HepG2 (cell line): Measurements from ENCODE around the gene ATP8A1. TPM values are rescaled to one million over a fixed set of nuclear protein-coding genes. Genes with fewer than 3 reads are reported as not detected.

Experiments used
- ATAC-seq: fragments of 200-7000 bp; cut with Tn5 transposase; 3 replicates; pipeline ENCODE4 v1.9.1; 2020; ENCODE audit warnings: mild to moderate bottlenecking, moderate library complexity
- BruUV-seq: library from RNA; stranded (reverse); fragments of 400-500 nt; replicated peaks from 2 replicates; lab custom pipeline; 2021; lab: Mats Ljungman, UMichigan
- CTCF ChIA-PET: fragments of 300-600 bp; formaldehyde crosslinking; extraction: SDS; loops from one replicate; lab custom pipeline; 2021; ENCODE audit warnings: low total read pairs, inconsistent platforms, low intra/inter-chr PET ratio; lab: Yijun Ruan, JAX
- POLR2A ChIA-PET: fragments of 350-600 bp; sonication (Branson Sonifier 250); formaldehyde crosslinking; loops from one replicate; lab custom pipeline; 2020; ENCODE audit warnings: antibody characterized with exemption, inconsistent platforms; lab: Yijun Ruan, JAX
- DNase-seq: peaks from one replicate; pipeline ENCODE4 v3.0.0-alpha.2; 2015; ENCODE audit warnings: low spot score
- FAIRE-seq: peaks from 3 replicates; lab custom pipeline; 2011; peaks lifted over from hg19 to GRCh38; lab: Jason Lieb, UNC
- H2AFZ ChIP-seq: one replicate; pipeline ENCODE4 v1.6.1; 2011; ENCODE audit warnings: low read length, inconsistent platforms
- H3K27ac ChIP-seq: fragments of 300-600 bp; 3 replicates; pipeline ENCODE4 v1.8.0; 2011; ENCODE audit warnings: mixed run types, mild to moderate bottlenecking, mixed read lengths, low read length, inconsistent platforms; ENCODE audit not compliant: insufficient read depth; ENCODE audit errors: extremely low read length
- H3K27me3 ChIP-seq, 2 experiments: fragments of 200-600 bp in 1 of 2; 2 replicates in 1 of 2; 3 replicates in 1 of 2; pipeline versions ENCODE4 v1.6.0 to v1.8.0; 2011; ENCODE audit warnings: low read length in 2 of 2, mild to moderate bottlenecking in 2 of 2, moderate library complexity in 2 of 2, inconsistent platforms in 1 of 2; ENCODE audit not compliant: insufficient read depth in 2 of 2, control insufficient read depth in 1 of 2
- H3K36me3 ChIP-seq, 2 experiments: fragments of 200-600 bp in 1 of 2; replicated peaks in 1 of 2; 2 replicates in 1 of 2; 3 replicates in 1 of 2; pipeline versions ENCODE4 v1.5.1 to v1.8.0; 2011; ENCODE audit warnings: low read length in 2 of 2, inconsistent platforms in 1 of 2; ENCODE audit not compliant: insufficient read depth in 2 of 2, control insufficient read depth in 1 of 2
- H3K4me1 ChIP-seq: 2 replicates; pipeline ENCODE4 v1.5.1; 2012; ENCODE audit warnings: low read length, inconsistent platforms; ENCODE audit not compliant: insufficient read depth
- H3K4me2 ChIP-seq: 2 replicates; pipeline ENCODE4 v1.6.0; 2011; ENCODE audit warnings: low read depth, low read length, inconsistent platforms
- H3K4me3 ChIP-seq, 3 experiments: fragments of 200-600 bp in 1 of 3; sonication (generic), shearing (Covaris generic) in 1 of 3; replicated peaks in 1 of 3; 2 replicates each; pipeline ENCODE4 v1.5.1; 2011 to 2016; ENCODE audit warnings: low read length in 3 of 3, inconsistent platforms in 2 of 3, low read depth in 2 of 3, mild to moderate bottlenecking in 2 of 3, control low read depth in 1 of 3, mixed read lengths in 1 of 3; ENCODE audit not compliant: insufficient read depth in 1 of 3
- H3K79me2 ChIP-seq: one replicate; pipeline ENCODE4 v1.6.1; 2011; ENCODE audit warnings: low read length, inconsistent platforms; ENCODE audit not compliant: insufficient read depth
- H3K9ac ChIP-seq: 2 replicates; pipeline ENCODE4 v1.6.0; 2011; ENCODE audit warnings: mild to moderate bottlenecking, low read depth, low read length, inconsistent platforms; ENCODE audit not compliant: insufficient read depth
- H3K9me3 ChIP-seq: 2 replicates; pipeline ENCODE4 v1.5.1; 2012; ENCODE audit warnings: mild to moderate bottlenecking, low read length
- H4K20me1 ChIP-seq: 2 replicates; pipeline ENCODE4 v1.6.0; 2011; ENCODE audit warnings: inconsistent platforms, mild to moderate bottlenecking, low read length, moderate library complexity; ENCODE audit not compliant: insufficient read depth
- CCDC6 ChIP-seq: sonication (generic); formaldehyde crosslinking; IDR thresholded peaks from 2 replicates; pipeline ENCODE4 v1.8.1; 2022; ENCODE audit warnings: mild to moderate bottlenecking, missing genetic modification reagents, moderate library complexity
- DMAP1 ChIP-seq: IDR thresholded peaks from 2 replicates; pipeline ENCODE4 v1.6.1; 2016
- ELF4 ChIP-seq: sonication (generic); formaldehyde crosslinking; IDR thresholded peaks from 2 replicates; pipeline ENCODE4 v1.5.0; 2020; ENCODE audit warnings: missing genetic modification reagents, mild to moderate bottlenecking, moderate library complexity, borderline replicate concordance
- ERF ChIP-seq: IDR thresholded peaks from 2 replicates; pipeline ENCODE4 v1.6.1; 2018; ENCODE audit warnings: missing biosample characterization, missing genetic modification reagents
- FOXA1 ChIP-seq, 2 experiments: fragments of 450-650 bp in 1 of 2; sonication (generic) in 1 of 2; formaldehyde crosslinking in 1 of 2; IDR thresholded peaks; 2 replicates each; pipeline versions ENCODE4 v1.4.0 to v1.6.1; 2016 to 2020; ENCODE audit warnings: missing genetic modification reagents in 1 of 2
- IKZF4 ChIP-seq: sonication (generic); formaldehyde crosslinking; IDR thresholded peaks from 2 replicates; pipeline ENCODE4 v1.5.1; 2020; ENCODE audit warnings: borderline replicate concordance, mild to moderate bottlenecking, low read depth, missing genetic modification reagents; ENCODE audit errors: not compliant biosample characterization
- LCORL ChIP-seq, 2 experiments: fragments of 450-650 bp in 1 of 2; sonication (generic) in 1 of 2; formaldehyde crosslinking in 1 of 2; IDR thresholded peaks; 2 replicates each; pipeline versions ENCODE4 v1.5.0 to v1.6.1; 2017 to 2020; ENCODE audit warnings: antibody characterized with exemption in 1 of 2, missing genetic modification reagents in 1 of 2
- MBD4 ChIP-seq: IDR thresholded peaks from 2 replicates; pipeline ENCODE4 v1.6.1; 2012; ENCODE audit warnings: low read length, inconsistent platforms, borderline replicate concordance
- NCOA2 ChIP-seq: sonication (generic); formaldehyde crosslinking; IDR thresholded peaks from 2 replicates; pipeline ENCODE4 v1.8.0; 2022; ENCODE audit warnings: inconsistent platforms
- REL ChIP-seq: sonication (generic); formaldehyde crosslinking; conservative IDR thresholded peaks from 2 replicates; pipeline ENCODE4 v1.8.0; 2022; ENCODE audit warnings: mild to moderate bottlenecking, missing genetic modification reagents, moderate library complexity
- TEAD2 ChIP-seq: sonication (generic); formaldehyde crosslinking; IDR thresholded peaks from 2 replicates; pipeline ENCODE4 v1.9.0; 2021; ENCODE audit warnings: missing genetic modification reagents
- U2AF1 ChIP-seq: fragments of 200-400 bp; formaldehyde crosslinking; optimal IDR thresholded peaks from 2 replicates; pipeline ENCODE3; 2017; ENCODE audit warnings: mild to moderate bottlenecking, low read depth, low read length
- ZMYM3 ChIP-seq: sonication (generic); formaldehyde crosslinking; IDR thresholded peaks from 2 replicates; pipeline ENCODE4 v1.5.1; 2020; ENCODE audit warnings: mild to moderate bottlenecking, missing genetic modification reagents
- ZNF354B ChIP-seq: sonication (generic); formaldehyde crosslinking; IDR thresholded peaks from 2 replicates; pipeline ENCODE4 v1.8.0; 2022; ENCODE audit warnings: mild to moderate bottlenecking, missing genetic modification reagents
- ZNF850 ChIP-seq: sonication (generic); formaldehyde crosslinking; conservative IDR thresholded peaks from 2 replicates; pipeline ENCODE4 v1.9.0; 2021; ENCODE audit warnings: mild to moderate bottlenecking, missing genetic modification reagents
- in situ Hi-C: cut with HindIII; loops from 2 replicates; pipeline ENCODE4 v1.10.0; 2017; ENCODE audit warnings: low pct_unique_long_range_greater_than_20kb; ENCODE audit not compliant: extremely low pct_ligation_motif_present
- intact Hi-C: fragments of 100-400 bp; cut with micrococcal nuclease; formaldehyde crosslinking; loops from one replicate; pipeline ENCODE4 v1.10.0; 2022; ENCODE audit not compliant: unreplicated experiment
- polyA plus RNA-seq, 8 experiments: library from polyadenylated mRNA; depleted of rRNA in 3 of 8; stranded (reverse) in 7 of 8; unstranded in 1 of 8; fragments of >200 nt; fragmentation: Illumina TruSeq in 4 of 8; extraction: Trizol in 4 of 8; gene quantifications; 2 replicates each; pipeline versions ENCODE4 v1.2.1 to v1.2.3, GENCODE V29; 2011 to 2016; ENCODE audit warnings: low read depth in 4 of 8, missing spikeins in 1 of 8, mixed read lengths in 1 of 8; ENCODE audit not compliant: insufficient read depth in 1 of 8
- total RNA-seq, 5 experiments: library from RNA; depleted of rRNA; stranded (reverse); fragments of >200 nt; fragmentation: Illumina TruSeq; extraction: Trizol; gene quantifications; 2 replicates each; pipeline ENCODE4 v1.2.3, GENCODE V29; 2016; ENCODE audit warnings: low read depth in 1 of 5
- TF ChIP-seq, protein P1 (sequence below): sonication (generic); formaldehyde crosslinking; IDR thresholded peaks from 2 replicates; pipeline ENCODE4 v1.4.0; 2020; ENCODE audit warnings: missing genetic modification reagents
- TF ChIP-seq, protein P2 (sequence below): fragments of 450-650 bp; IDR thresholded peaks from 2 replicates; pipeline ENCODE4 v1.6.1; 2017

The ATP8A1 gene
- total and polyA plus RNA-seq, 2 of the 13 experiments (the other 11 are each of a cell fraction or from before 2014, with no cell fraction given) = 1.7 to 6.2 TPM

DNA sequence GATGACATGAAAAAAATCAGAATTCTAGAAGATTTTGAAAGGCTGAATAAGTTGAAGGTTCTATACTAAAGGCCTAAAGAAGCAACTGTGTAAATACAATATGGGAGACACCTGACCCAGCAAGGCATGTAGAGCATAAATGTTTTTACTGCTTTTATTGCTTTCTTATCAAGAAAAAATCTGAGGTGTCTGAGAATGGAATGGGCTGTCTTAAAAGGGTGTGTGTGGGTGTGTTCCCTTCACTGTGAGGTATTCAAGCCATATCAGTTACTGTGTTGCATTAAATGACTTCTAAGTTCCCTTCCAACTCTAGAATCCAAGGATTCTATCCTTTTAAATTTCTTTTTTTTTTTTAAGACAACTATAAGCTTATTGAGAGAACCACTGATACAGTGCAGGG is 15.7 kb downstream of the ATP8A1 start:
- no TSS peak for BruUV-seq
- Histone ChIP-seq H3K9ac (no peak overlapping the region), H2AFZ (no peak overlapping the region), H3K9me3 (no peaks in the 10 kb centered on the region), H3K36me3 (no peaks in the 10 kb centered on the region), H3K27me3 (no peaks in the 10 kb centered on the region), H3K4me3 (no peak overlapping the region), H3K27ac (no peak overlapping the region), H3K4me1 (0 out of 2 replicates have a peak, but pooled peaks cover 8% of the 10 kb centered on the region), H4K20me1 (no peaks in the 10 kb centered on the region), H3K4me2 (no peak overlapping the region), H3K79me2 (no peaks in the 10 kb centered on the region)
- ChIA-PET POLR2A (no interaction called here), CTCF (no interaction called here)
- ATAC-seq = no peak
- FAIRE-seq = no peak
- TF ChIP-seq REL (CRISPR knock-in tag) (no peak), ZMYM3 (CRISPR knock-in tag) (no peak), TEAD2 (CRISPR knock-in tag) (no peak), ZNF850 (no peak), DMAP1 (CRISPR knock-in tag) (no peak), U2AF1 (no peak), ELF4 (CRISPR knock-in tag) (no peak), ZNF354B (CRISPR knock-in tag) (no peak), ERF (no peak), MBD4 (no peak), NCOA2 (CRISPR knock-in tag) (no peak), CCDC6 (CRISPR knock-in tag) (no peak), LCORL (IDR thresholded peaks at IDR 0.05) (no peak), LCORL (CRISPR knock-in tag; IDR thresholded peaks at IDR 0.05) (no peak), IKZF4 (CRISPR knock-in tag) (no peak), FOXA1 (IDR thresholded peaks at IDR 0.05) (no peak), FOXA1 (CRISPR knock-in tag; IDR thresholded peaks at IDR 0.05) (no peak)
- TF ChIP-seq, protein P1, sequence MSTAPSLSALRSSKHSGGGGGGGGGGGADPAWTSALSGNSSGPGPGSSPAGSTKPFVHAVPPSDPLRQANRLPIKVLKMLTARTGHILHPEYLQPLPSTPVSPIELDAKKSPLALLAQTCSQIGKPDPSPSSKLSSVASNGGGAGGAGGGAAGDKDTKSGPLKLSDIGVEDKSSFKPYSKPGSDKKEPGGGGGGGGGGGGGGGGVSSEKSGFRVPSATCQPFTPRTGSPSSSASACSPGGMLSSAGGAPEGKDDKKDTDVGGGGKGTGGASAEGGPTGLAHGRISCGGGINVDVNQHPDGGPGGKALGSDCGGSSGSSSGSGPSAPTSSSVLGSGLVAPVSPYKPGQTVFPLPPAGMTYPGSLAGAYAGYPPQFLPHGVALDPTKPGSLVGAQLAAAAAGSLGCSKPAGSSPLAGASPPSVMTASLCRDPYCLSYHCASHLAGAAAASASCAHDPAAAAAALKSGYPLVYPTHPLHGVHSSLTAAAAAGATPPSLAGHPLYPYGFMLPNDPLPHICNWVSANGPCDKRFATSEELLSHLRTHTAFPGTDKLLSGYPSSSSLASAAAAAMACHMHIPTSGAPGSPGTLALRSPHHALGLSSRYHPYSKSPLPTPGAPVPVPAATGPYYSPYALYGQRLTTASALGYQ (CRISPR knock-in tag) = no peak
- TF ChIP-seq, protein P2, sequence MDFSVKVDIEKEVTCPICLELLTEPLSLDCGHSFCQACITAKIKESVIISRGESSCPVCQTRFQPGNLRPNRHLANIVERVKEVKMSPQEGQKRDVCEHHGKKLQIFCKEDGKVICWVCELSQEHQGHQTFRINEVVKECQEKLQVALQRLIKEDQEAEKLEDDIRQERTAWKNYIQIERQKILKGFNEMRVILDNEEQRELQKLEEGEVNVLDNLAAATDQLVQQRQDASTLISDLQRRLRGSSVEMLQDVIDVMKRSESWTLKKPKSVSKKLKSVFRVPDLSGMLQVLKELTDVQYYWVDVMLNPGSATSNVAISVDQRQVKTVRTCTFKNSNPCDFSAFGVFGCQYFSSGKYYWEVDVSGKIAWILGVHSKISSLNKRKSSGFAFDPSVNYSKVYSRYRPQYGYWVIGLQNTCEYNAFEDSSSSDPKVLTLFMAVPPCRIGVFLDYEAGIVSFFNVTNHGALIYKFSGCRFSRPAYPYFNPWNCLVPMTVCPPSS = no peak
- in situ Hi-C loops = no loop called here
- intact Hi-C loops = no loop called here
- DNase-seq = no peak
